ENCODE data around the gene C8A. TPM values are rescaled to one million over a fixed set of nuclear protein-coding genes. Genes with fewer than 3 reads are reported as not detected.

Gene C8A
- not detected in 2 replicates for total RNA-seq (2014; rRNA removed; shearing (Covaris generic))
- not detected in 2 replicates for polyA plus RNA-seq (2014; cell fraction: nucleus; rRNA removed)

DNA sequence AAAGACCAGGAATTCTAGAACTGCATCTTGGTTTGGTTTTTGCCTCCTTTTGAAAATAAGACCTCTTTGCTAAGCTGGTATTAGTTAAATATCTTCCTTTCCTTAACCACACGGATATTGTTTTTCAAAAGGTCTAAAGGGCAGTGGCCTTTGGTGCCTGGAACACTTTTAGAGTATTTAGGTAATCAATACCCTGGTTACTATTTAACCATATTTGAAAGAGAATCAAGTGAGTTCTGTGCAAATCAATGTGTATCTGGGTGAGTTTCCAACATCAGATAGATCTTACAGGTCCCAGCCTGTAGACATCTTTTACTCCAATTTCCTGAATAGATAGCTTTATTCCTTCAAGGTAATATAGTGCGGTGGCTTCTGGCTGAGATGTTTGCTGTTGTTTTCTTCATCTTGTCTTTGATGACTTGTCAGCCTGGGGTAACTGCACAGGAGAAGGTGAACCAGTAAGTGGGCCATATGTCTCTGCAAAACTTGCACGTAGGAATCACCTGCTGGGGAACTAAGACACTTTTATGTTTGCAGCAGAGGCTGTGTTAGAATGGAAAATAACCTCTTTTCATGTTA, at the start of gene C8A:
TSS of gene C8A (plus strand) at position 277 of the 579 bp plus-strand sequence. CDS start at position 382, 105 bp downstream.
- no peak for DNase-seq (ENCODE audit: extremely low read depth, low read depth)

- DNase-seq (ENCODE audit: extremely low read depth, low read depth), result no peak
These were observed 47.8 kb upstream of the C8A start for GRCh38 chr1:56806804-56807203.

GRCh38 chr1:56808410-56808809, 46.2 kb upstream of the C8A start:
- no peak for DNase-seq (ENCODE audit: extremely low read depth, low read depth)

- DNase-seq (ENCODE audit: extremely low read depth, low read depth), result no peak
These were observed 43.3 kb upstream of the C8A start for GRCh38 chr1:56811331-56811730.

DNA sequence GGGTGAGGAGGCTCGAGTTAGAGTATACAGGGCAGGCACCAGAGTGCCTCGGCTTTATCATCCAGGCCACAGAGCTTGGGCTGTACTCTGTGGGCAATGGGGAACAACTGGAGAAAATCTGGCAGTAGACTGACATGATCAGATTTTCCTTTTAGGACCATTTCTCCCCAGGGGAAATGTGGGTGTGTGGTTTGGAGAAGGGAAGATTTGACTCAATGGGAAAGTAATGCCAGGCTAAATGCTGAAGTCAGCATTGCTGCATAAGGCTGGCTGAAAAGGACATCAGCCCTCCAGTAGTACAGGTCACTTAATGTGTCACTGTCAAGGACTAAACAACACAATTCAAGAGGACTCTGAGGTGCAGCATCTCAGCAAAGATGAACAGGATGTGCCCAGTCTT, 40.4 kb upstream of the C8A start:
- no peak for DNase-seq (ENCODE audit: extremely low read depth, low read depth)

DNA sequence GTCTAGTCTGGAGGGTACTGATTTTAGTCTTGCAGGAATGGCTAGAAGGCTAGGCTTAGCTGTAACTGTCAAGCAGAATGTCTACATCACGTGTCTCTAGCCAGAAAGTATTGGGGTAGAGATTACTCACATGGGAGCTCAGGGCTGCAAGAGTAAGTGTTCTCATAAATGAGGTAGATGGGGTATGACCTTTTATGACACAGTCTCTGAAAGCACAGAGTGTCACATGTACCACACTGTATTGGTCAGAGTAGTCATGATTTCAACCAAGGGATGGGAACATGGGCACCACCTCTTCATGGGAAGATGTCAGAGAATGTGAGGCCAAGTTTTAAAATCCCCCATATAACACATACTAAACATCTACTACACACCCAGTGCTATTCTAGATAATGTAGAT, 38.3 kb upstream of the C8A start:
- no peak for DNase-seq (ENCODE audit: extremely low read depth, low read depth)

GRCh38 chr1:56816909-56817308, 37.7 kb upstream of the C8A start:
- no peak for DNase-seq (ENCODE audit: extremely low read depth, low read depth)

DNA sequence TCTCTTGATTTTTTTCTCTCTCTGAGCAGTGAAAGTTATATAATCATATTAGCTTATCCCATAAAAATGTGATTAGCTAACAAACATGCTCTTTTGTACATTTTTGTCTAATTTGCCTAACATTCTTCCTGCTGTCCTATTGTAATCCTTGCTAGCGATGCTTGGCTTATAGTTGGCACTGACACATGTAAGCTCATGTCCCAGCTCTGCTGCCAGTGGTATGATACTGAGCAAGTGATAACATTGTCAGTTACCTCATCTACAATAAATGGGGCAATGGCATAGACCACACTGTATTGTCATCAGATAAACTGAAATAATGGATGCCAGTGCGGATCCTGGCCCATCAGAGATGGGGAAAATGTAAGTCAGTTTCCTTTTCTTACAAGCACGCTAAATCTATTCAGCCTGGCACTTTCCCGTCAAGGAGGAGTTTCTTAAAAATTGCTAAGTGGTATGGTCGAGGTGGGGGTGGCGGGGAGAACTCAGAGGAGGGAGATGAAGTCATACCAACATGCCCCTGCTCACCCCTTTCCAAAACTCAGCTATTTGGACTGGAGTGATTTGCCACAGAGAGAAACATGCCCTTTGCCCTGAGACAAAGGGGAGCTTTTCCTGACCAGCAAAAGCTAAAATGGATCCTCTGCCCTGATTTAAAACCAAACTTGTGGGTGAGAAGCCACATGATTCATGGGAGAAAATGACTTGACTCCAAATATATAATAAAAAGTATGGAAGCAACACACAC, 36.7 kb upstream of the C8A start:
- no peak for DNase-seq (ENCODE audit: extremely low read depth, low read depth)

DNA sequence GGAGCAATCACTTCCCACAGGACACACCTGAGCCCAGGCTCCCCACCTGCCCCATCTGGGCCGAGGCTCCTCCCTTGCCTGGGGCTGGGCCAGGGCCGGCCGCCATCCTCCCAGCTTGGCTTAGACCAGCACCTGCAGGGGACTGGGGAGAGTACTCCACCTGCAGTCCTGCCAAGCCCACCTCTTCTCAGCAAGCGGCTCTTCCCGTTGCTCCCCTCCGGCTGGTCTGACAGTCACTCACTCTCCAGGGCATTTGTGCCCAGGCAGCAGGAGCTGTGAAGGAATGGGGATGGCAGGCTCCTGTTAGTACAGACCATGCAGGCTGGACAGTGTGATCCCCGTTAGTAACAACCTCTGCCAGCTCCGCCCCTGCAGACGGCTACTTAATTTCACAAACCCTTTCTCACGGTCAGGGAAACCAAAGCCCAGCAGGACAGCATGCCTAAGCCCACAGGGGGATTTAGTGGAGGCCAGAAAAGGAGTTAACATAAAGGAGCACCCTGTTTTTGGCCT, 35.2 kb upstream of the C8A start, which contains the start of gene FYB2:
TSS of gene FYB2 (minus strand) at position 18 of the 513 bp plus-strand sequence. CDS start 114 bp downstream, outside the sequence.
- DNase-seq (ENCODE audit: extremely low read depth, low read depth), result no peak

DNA sequence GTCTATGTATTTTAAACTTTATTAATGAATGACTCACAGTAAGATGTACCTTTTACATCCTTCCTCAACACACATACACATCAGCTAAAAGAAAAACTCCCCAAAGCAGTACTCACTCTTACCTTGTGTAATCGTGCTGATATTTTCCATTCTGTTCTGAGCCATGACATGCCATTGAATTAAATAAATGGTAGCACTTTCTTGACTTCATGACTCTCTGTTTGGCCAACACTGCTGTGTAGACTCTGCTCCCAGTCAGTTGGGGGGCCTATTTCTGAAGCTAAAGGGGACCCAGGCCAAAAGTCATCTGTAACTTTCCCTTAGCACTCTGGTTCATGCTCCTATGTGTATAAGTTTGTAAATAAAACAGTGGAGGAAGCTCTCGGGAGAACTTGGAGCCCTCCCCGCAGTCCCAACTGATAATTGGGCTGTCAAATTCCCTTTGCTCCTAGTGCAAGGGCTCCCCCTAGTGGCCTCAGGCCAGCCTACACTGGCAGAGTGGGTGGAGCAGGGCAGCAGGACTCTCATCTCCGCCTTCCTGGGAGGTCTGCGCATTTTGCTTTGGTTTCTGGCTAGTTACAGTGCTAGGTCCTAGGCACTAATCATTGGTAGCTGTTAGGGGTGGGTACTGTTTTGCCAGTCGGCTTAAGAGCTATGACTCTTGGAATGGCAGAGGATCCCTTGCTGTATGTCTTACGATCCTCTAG, 33.7 kb upstream of the C8A start:
- DNase-seq (ENCODE audit: extremely low read depth, low read depth), result peak; percentile 69

- DNase-seq (ENCODE audit: extremely low read depth, low read depth), result no peak
These were observed 33.2 kb upstream of the C8A start for GRCh38 chr1:56821462-56821797.

GRCh38 chr1:56824271-56824670, 30.3 kb upstream of the C8A start:
- DNase-seq (ENCODE audit: extremely low read depth, low read depth), result no peak

GRCh38 chr1:56824938-56825337, 29.7 kb upstream of the C8A start:
- DNase-seq (ENCODE audit: extremely low read depth, low read depth), result no peak

DNA sequence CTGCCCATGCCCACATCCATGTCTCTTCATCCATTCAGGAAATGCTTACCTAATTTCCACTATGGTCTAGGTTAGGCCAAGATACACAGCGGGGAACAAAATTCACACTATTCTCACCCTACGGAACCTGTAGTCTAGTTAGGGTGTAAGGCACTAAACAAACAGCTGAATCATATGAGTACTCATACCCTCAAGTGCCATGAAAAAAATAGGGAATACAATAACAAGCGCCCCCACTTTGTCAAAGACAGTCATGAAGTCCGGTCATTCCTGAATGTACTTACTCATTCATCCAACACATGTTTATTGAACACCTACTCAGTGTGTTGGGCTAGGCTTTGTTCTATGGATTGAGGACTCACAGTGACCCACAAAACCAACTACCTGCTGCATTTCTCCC, 29.2 kb upstream of the C8A start:
- DNase-seq (ENCODE audit: extremely low read depth, low read depth), result no peak

- DNase-seq (ENCODE audit: extremely low read depth, low read depth), result no peak
These were observed 26.9 kb upstream of the C8A start for GRCh38 chr1:56827711-56828110.

GRCh38 chr1:56830052-56830451, 24.5 kb upstream of the C8A start:
- DNase-seq (ENCODE audit: extremely low read depth, low read depth), result no peak

- DNase-seq (ENCODE audit: extremely low read depth, low read depth), result peak; percentile 56
These were observed 22.5 kb upstream of the C8A start for GRCh38 chr1:56831871-56832693.

DNA sequence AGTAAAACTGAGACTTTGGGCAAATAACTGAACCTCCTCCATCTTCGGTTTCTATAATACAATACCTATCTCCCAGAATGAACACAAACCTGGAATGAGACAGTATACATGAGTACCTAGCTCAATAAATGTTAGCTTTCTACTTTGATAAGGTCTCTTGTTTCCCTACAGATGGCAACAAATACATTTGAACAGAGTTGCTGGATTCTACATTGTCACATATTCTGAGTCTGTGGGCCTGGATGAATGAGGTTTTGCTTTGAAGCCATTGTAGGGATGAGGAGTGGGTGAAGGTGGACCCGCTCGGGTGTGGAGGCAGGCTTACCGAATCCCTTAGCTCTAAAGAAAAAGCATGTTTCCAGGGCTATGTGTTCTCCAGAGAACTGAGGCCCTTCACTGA, 21.5 kb upstream of the C8A start:
- no peak for DNase-seq (ENCODE audit: extremely low read depth, low read depth)

DNA sequence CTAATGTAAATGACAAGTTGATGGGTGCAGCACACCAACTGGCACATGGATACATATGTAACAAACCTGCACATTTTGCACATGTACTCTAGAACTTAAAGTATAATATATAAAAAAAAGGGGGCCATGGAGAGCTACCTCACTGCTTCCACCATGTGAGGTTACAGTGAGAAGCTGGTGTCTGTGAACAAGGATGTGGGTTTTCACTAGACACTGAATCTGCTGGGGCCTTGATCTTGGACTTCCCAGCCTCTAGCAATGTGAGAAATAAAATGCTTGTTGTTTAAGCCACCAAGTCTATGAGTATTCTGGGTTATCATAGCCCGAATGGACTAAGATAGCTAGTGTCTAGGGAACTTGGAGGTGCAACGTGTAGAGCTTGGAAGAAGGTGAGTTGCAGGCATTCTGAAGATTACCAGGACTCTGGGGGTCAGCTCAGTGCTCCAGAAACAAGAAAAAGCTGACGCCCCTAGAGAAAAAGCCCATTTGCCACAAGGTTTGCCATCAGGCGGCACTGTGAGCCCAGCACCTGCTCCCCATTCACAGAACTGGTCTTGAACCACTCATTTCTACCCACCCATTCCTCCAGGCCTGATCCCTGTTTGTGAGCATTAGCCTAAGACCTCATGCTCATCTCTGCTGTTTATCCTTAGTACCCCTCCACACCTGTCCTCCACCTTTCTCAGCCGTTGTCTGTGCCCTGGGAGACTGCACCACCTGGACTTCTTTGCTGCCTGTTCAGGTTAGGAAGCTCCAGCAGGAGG, 20.3 kb upstream of the C8A start:
- no peak for DNase-seq (ENCODE audit: extremely low read depth, low read depth)

DNA sequence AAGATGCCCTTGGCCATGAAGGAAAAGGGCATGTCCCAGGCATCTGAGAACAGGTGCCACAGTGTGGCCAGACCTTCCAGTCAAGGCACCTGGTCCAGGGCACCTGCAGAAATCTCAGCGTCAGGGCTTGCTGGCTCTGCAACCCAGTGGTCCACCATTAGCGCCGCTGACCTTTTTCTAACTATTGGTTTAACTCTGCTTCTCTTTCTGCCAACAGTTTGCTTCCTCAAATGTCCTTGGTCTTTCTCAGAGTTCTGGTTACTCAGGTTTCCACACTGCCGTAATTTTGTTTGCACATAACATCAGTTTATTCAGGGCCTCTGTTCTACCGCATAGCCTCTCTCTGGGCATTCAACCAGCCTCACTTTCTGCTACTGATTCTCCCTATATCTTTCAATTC, 18.9 kb upstream of the C8A start:
- no peak for DNase-seq (ENCODE audit: extremely low read depth, low read depth)
